Activated naive CD4-positive, alpha-beta T cell (primary cell): ENCODE results near the gene SLC7A8.
"Not testable (repeated sequence)": the region's sequence is repeated elsewhere in the genome, so short reads cannot be mapped to it uniquely, and the experiment has no call there.

Experiments used
- DNase-seq, 4 experiments: peaks; one replicate each; lab custom pipeline; 2025; lab: John Stamatoyannopoulos, UW

SLC7A8 gene

DNA sequence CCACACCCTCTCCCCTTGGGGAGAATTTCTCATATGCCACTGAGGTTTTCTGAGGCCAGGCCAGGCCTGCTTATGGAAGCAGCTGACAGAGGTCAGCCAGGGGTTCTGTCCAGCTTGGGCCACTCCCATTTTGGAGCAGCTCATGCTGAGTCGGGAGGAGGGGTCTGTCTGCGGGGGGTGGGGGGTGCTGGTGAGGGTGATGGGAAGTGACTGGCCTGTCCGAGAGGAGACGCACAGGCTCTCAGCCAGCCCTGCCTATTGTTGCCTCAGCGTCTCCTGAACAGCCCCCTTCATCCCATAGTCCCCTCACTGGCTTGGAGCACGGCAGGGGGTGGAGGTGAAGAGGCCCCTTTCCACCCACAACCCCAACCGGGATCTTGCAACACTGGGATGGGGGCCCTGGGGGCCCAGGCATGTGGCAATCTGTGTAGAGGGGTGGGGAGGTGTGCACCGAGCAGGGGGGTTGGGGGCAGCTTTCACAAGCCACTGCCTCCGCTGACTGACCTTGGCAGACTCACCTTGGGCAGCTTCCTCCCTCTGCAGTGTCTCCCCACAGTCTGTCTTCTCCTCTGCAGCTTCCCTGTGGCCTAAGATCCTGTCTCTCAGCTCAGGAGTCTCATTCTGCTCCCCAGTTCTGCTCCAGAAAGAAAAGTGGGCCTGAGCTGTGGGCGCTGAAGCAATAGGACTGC, 69.9 kb downstream of the SLC7A8 start:
- no peak for DNase-seq

- DNase-seq = no peak
Measured at GRCh38 chr14:23112359-23113178, 70.9 kb downstream of the SLC7A8 start.

- DNase-seq = no peak
Measured at GRCh38 chr14:23110579-23111365, 72.7 kb downstream of the SLC7A8 start.

- DNase-seq = no peak
Measured at GRCh38 chr14:23109769-23110168, 73.7 kb downstream of the SLC7A8 start.

DNA sequence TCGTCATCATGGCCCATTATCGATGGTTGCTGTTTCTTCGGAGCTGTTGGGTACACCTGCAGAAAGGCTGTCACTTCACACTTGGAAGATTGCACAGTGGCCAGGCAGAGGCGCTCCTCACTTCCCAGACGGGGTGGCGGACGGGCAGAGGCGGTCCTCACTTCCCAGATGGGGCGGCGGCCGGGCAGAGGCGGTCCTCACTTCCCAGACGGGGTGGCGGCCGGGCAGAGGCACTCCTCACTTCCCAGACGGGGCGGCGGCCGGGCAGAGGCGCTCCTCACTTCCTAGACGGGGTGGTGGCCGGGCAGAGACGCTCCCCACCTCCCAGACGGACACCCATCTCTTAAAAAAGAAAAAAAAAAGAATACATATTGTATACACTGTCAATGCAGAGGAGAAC, 75.3 kb downstream of the SLC7A8 start:
- not testable (repeated sequence) for DNase-seq

DNA sequence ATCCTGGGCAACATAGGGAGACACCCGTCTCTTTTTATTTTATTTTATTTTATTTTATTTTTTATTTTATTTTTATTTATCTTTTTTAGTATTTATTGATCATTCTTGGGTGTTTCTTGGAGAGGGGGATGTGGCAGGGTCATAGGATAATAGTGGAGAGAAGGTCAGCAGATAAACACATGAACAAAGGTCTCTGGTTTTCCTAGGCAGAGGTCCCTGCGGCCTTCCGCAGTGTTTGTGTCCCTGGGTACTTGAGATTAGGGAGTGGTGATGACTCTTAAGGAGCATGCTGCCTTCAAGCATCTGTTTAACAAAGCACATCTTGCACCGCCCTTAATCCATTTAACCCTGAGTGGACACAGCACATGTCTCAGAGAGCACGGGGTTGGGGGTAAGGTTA, 75.8 kb downstream of the SLC7A8 start:
- DNase-seq = not testable (repeated sequence)

DNA sequence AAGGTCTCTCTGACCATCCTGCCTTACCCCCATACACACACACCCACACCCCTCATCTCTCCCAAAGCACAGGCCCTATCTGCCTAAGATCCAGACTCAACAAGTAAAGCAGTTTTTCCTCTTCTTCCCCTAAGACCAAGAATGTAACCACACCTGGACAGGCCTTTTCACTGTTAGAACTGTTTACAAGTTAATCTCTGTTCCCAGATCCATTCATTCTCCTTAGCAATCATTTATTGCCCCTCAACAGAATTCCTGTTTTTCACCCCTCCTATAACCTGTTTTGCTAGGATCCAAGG, 76.8 kb downstream of the SLC7A8 start:
- no peak for DNase-seq

DNA sequence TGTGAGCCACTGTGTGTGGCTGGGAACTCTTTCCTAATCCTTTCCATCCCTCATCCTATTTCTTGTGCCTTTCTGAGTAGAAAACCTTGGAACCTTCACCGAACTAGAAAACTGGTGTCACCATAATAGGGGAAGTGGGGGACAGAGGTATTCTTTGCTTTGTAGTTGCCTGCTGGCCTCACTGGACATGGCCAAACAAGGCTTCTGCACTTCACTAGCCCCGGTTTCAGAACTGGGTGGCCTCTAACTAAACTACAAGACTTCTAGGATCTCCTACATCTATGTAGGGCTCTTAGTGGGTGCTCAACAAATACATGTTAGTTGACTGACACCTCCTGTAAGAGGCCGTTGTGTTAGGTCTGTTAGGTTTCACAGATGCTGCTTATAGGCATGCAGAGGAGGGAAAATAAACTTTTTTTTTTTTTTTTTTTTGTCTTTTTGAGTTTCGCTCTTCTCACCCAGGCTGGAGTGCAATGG, 78.1 kb downstream of the SLC7A8 start:
- DNase-seq = no peak

DNA sequence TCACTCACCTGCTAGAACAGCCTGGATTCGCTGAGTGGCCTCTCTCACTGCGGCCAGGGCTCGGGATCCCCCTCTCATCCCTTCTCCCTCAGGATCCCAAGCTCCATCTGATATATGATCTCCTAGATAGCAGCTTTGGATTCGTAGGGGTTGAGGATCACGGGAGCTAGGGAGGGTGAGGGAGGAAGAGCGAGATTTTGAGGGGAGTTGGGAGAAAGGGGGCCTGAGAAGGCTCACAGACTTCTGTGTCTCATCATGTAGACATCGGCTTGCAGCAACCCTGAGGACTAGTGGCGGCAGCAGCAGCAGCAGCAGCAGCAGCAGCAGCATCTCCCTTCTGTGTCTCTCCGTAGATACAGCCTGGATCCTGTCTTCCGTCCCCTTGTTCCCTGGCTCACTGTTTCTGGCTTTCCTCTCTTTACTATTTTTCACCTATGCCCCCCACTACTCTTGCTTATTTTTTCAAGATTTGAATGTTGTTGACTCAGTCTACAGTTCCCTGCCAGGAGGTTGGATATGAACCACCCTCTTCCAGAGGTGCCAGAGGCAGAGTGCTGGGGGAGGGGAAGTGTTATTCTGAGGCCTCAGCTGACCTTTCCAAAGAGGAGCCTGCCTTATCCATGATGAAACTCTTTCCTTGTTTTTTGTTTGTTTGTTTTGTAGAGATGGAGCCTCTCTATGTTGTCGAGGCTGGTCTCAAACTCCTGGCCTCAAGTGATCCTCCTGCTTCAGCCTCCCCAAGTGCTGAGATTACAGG, 78.7 kb downstream of the SLC7A8 start, which contains the start of gene CIROP:
TSS of gene CIROP (minus strand) at position 399 of the 757 bp plus-strand sequence. CDS start at position 330, 69 bp downstream.
- DNase-seq = no peak

DNA sequence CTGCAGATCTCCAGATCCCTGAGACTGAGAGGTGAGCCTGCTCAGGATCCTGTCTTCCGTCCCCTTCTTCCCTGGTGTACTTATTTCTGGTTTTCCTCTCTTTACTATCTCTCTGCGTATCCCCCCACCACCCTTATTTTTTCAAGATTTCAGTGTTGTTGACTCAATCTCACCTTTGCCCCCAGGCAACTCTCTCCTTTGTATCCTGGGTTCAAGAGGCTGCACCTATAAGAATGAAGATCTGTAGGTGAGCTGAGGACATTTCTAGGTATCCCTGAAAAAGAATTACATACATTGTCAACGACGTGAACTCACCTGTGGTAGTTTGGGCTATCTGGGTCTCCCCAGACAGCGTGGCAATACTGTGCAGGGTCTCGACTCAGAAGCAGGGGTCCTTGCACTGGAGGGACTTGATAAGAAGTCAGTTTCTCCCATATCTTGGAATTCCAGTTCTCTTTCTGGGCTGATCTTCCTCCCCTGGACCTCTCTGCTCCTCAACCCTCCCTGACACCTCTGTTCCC, 79.3 kb downstream of the SLC7A8 start:
- no peak for DNase-seq

- no peak for DNase-seq
Measured at GRCh38 chr14:23103581-23103980, 79.9 kb downstream of the SLC7A8 start.

DNA sequence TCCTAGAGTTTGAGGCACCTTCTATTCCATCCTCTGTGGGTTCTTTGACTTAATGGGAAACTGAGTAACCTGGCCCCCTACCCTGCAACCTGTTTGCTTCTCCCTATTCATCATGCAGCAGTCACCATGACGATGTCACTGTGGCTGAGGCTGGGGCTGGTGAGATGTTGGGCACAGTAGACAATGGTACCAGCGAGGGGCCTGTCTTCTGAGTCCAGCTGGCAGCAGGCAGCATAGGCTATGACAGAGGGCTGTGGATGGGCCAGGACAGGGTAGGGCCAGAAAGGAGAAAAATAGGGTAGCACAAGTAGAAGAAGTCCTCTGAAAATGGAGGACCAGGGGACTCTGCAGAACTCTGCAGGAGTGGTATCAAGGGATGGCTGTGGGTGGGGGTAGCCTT, 80.7 kb downstream of the SLC7A8 start:
- no peak for DNase-seq

DNA sequence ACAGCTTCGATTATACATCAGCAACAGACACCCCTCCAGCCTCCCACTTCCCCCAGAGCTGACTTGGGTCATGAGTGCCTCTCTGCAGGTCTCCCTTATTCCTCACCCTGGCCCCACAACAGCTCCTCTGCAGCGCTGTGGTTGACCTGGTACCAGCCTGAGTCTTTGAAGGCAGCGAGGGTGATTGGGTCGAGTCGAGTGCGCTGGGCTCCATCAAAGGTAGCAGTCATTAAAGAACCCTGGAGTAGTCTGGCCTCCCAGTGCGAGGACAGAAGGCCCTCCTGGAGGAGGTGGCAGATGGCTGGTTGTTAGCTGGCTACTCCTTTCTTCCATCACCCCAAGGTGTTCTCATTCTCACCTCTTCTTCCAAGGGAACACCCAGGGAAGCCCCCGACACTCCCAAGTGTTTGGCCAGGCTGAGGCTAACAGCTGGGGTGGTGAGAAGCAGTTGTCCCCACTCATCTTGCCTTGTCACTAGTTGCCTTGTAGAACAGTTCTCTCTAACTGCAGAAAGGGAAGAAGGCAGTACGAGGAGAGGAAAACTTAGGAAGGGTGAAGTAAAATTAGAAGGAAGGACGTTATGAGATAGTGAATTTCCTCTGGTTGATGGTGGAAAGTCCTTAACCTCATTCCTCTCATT, 81.4 kb downstream of the SLC7A8 start:
- no peak for DNase-seq

GRCh38 chr14:23101213-23101970, 82.1 kb downstream of the SLC7A8 start:
- no peak for DNase-seq

DNA sequence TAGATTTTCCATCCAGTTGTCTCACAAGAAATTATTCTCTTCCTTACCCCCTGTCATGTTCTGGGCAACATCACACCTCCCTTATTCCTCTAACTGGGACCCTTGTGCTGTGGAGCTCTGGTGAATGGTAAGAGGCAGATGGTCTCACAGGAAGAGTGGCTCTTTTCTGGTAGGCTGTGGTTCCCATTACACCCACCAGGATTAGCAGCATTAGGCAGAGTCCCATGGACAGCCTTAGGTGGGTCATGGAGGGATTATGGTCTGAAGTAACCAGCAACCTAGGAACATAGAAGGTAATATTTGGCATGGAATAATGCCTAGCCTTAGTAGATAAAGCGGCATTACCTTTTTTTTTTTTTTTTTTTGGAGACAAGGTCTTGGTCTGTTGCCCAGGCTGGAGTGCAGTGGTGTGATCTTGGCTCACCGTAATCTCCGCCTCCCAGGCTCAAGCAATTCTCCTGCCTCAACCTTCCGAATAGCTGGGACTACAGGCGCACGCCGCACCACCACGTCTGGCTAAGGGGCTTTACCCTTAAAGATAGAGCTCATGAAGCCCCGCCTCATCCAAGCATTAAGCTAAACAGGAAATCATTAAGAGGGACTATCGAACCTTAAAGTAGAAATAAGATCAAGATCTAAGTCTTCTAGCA, 84.1 kb downstream of the SLC7A8 start:
- no peak for DNase-seq

DNA sequence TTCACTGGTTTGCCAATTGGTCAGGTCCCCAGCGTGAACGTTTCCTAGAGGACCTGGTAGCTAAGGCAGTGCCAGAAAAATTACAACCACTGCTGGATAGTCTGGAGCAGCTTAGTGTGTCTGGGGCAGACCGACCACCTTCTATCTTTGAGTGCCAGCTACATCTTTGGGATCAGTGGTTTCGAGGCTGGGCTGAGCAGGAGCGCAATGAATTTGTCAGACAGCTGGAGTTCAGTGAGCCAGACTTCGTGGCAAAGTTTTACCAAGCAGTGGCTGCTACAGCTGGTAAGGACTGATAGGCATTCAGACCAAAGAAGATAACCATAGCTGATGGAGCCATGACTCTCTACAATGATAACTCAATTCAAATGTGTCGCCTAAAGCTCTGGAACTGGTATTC, 85.7 kb downstream of the SLC7A8 start:
- DNase-seq = no peak

GRCh38 chr14:23095196-23096108, 88.0 kb downstream of the SLC7A8 start, which contains the start of gene C14orf119:
TSS of gene C14orf119 (plus strand) at chr14:23095505. CDS start at chr14:23097659, 2,154 bp downstream.
- no peak for DNase-seq

GRCh38 chr14:23094666-23095195, 88.7 kb downstream of the SLC7A8 start, which contains the start of gene ACIN1:
TSS of gene ACIN1 (minus strand) at chr14:23095136. CDS start at chr14:23095112, 24 bp downstream.
- DNase-seq = no peak
